A549 (cell line): Measurements from ENCODE around the gene MAP2.

Experiments
- CHD2 ChIP-seq: fragments of 150-350 bp; IDR thresholded peaks from 2 replicates; pipeline ENCODE4 v1.6.1; 2014; ENCODE audit warnings: low read length; ENCODE audit not compliant: partially characterized antibody
- MAFK ChIP-seq: fragments of 450-650 bp; IDR thresholded peaks from 2 replicates; pipeline ENCODE4 v1.6.1; 2014; ENCODE audit not compliant: partially characterized antibody
- PBX3 ChIP-seq: IDR thresholded peaks from 2 replicates; pipeline ENCODE4 v1.6.1; 2012
- RFX5 ChIP-seq: fragments of 450-650 bp; IDR thresholded peaks from 2 replicates; pipeline ENCODE4 v1.7.1; 2014; ENCODE audit warnings: antibody characterized with exemption, mild to moderate bottlenecking, moderate library complexity
- SREBF2 ChIP-seq: fragments of 450-650 bp; IDR thresholded peaks from 2 replicates; pipeline ENCODE4 v1.6.1; 2014; ENCODE audit warnings: mild to moderate bottlenecking, moderate library complexity
- TF ChIP-seq, protein P1 (sequence below): fragments of 450-650 bp; IDR thresholded peaks from 2 replicates; pipeline ENCODE4 v1.6.1; 2014; ENCODE audit warnings: antibody characterized with exemption
- TF ChIP-seq, protein P2 (sequence below): fragments of >200 bp; sonication (Bioruptor Twin); formaldehyde crosslinking; IDR thresholded peaks from 3 replicates; pipeline ENCODE4 v1.5.1; 2016
- TF ChIP-seq, protein P3 (sequence below): fragments of 200-600 bp; sonication (generic); IDR thresholded peaks from 2 replicates; pipeline ENCODE4 v1.6.1; 2016; ENCODE audit warnings: antibody characterized with exemption, mild to moderate bottlenecking, moderate library complexity

GRCh38 chr2:209772290-209772685, 348.4 kb downstream of the MAP2 start:
- no peak for TF ChIP-seq SREBF2
- TF ChIP-seq, protein P1, sequence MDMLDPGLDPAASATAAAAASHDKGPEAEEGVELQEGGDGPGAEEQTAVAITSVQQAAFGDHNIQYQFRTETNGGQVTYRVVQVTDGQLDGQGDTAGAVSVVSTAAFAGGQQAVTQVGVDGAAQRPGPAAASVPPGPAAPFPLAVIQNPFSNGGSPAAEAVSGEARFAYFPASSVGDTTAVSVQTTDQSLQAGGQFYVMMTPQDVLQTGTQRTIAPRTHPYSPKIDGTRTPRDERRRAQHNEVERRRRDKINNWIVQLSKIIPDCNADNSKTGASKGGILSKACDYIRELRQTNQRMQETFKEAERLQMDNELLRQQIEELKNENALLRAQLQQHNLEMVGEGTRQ: no peak
- TF ChIP-seq, protein P2, sequence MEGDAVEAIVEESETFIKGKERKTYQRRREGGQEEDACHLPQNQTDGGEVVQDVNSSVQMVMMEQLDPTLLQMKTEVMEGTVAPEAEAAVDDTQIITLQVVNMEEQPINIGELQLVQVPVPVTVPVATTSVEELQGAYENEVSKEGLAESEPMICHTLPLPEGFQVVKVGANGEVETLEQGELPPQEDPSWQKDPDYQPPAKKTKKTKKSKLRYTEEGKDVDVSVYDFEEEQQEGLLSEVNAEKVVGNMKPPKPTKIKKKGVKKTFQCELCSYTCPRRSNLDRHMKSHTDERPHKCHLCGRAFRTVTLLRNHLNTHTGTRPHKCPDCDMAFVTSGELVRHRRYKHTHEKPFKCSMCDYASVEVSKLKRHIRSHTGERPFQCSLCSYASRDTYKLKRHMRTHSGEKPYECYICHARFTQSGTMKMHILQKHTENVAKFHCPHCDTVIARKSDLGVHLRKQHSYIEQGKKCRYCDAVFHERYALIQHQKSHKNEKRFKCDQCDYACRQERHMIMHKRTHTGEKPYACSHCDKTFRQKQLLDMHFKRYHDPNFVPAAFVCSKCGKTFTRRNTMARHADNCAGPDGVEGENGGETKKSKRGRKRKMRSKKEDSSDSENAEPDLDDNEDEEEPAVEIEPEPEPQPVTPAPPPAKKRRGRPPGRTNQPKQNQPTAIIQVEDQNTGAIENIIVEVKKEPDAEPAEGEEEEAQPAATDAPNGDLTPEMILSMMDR: no peak
- TF ChIP-seq, protein P3, sequence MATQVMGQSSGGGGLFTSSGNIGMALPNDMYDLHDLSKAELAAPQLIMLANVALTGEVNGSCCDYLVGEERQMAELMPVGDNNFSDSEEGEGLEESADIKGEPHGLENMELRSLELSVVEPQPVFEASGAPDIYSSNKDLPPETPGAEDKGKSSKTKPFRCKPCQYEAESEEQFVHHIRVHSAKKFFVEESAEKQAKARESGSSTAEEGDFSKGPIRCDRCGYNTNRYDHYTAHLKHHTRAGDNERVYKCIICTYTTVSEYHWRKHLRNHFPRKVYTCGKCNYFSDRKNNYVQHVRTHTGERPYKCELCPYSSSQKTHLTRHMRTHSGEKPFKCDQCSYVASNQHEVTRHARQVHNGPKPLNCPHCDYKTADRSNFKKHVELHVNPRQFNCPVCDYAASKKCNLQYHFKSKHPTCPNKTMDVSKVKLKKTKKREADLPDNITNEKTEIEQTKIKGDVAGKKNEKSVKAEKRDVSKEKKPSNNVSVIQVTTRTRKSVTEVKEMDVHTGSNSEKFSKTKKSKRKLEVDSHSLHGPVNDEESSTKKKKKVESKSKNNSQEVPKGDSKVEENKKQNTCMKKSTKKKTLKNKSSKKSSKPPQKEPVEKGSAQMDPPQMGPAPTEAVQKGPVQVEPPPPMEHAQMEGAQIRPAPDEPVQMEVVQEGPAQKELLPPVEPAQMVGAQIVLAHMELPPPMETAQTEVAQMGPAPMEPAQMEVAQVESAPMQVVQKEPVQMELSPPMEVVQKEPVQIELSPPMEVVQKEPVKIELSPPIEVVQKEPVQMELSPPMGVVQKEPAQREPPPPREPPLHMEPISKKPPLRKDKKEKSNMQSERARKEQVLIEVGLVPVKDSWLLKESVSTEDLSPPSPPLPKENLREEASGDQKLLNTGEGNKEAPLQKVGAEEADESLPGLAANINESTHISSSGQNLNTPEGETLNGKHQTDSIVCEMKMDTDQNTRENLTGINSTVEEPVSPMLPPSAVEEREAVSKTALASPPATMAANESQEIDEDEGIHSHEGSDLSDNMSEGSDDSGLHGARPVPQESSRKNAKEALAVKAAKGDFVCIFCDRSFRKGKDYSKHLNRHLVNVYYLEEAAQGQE: no peak
- TF ChIP-seq PBX3: no peak
- TF ChIP-seq MAFK: no peak
- TF ChIP-seq RFX5: no peak
- TF ChIP-seq CHD2: no peak
